Measurements from ENCODE around the gene GIMD1.

DNA sequence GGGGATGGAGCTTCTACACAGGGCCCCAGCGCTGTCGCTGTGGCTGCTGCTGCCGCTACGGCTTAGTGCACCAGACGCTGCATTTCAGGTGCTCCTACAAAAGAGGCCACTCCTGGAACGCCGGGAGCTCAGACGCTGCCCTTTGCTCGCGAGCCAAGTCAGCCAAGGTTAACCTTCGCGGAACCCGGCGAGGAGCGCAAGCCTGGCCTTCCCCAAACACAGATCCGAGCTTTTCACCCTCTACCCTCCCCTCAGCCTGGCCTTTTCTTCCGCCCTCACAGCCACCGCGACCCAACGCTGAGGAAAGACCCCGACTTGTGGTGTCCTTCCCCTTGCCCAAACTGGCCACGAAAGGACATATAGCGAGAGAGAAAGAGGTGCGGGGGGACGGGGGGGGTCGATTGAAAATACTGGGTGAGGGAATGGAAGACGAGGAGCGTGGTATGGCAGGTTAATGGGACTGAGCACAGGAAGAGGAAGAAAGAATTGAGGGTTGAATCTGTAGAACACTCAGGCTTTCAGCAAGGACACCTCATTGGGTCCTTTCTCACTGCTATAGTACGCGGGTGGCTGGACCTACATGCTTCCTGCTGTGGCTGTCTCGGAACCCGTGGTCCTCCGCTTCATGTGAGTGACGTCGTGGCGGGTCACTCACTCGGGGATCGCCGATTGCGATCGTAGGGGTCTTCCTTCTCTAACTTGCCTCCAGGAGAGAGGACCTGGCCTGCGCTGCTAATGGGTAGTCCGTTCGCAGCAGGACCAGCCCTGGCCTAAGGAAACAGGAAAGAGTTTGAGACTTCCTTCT is 52.4 kb downstream of the GIMD1 start, which contains the start of the genes AIMP1 and TBCK:
- TF ChIP-seq CTCF (IDR thresholded peaks at IDR 0.05; ENCODE audit: insufficient read depth, low read depth, low read length) (no peak), EZH2 (IDR thresholded peaks at IDR 0.05; ENCODE audit: insufficient read depth, low read length) (no peak)
